Uterus (tissue), 2 donors: ENCODE results near the gene HTR1B.

Source experiments
- CTCF ChIP-seq, 4 experiments: fragments of 200-600 bp in 2 of 4; fragments of 450-650 bp in 2 of 4; sonication (generic) in 2 of 4; IDR thresholded peaks; one replicate each; pipeline ENCODE4 v1.5.1; 2016 to 2019; ENCODE audit warnings: antibody characterized with exemption in 4 of 4, mild to moderate bottlenecking in 2 of 4, moderate library complexity in 1 of 4
- POLR2A ChIP-seq, 2 donors: fragments of 450-650 bp; IDR thresholded peaks; one replicate each; pipeline ENCODE4 v1.6.1; 2016; ENCODE audit warnings: antibody characterized with exemption in 2 of 2, mild to moderate bottlenecking in 1 of 2, moderate library complexity in 1 of 2

GRCh38 chr6:77468939-77469338 is 5.6 kb upstream of the HTR1B start:
- TF ChIP-seq CTCF (IDR thresholded peaks at IDR 0.05): no peak
- no peak for TF ChIP-seq POLR2A (IDR thresholded peaks at IDR 0.05)
